NT2/D1 (cell line): ENCODE data around the gene GBX1.
A peak's percentile ranks its signal among the peaks of the same experiment; 100 is the strongest.

ENCODE experiments used
- DNase-seq: peaks from one replicate; pipeline ENCODE4 v3.0.0-alpha.2; 2011; ENCODE audit warnings: low read depth, low spot score
- H3K27me3 ChIP-seq: 2 replicates; pipeline ENCODE4 v1.6.0; 2011; ENCODE audit warnings: mild to moderate bottlenecking; ENCODE audit not compliant: insufficient read length, insufficient read depth
- H3K36me3 ChIP-seq: 2 replicates; pipeline ENCODE4 v1.6.1; 2011; ENCODE audit warnings: mild to moderate bottlenecking, low read length, mixed read lengths; ENCODE audit not compliant: insufficient read depth, insufficient read length
- H3K4me1 ChIP-seq: 2 replicates; pipeline ENCODE4 v1.5.1; 2011; ENCODE audit not compliant: insufficient read depth, insufficient read length
- H3K4me3 ChIP-seq: 2 replicates; pipeline ENCODE4 v1.5.1; 2011; ENCODE audit warnings: low read depth; ENCODE audit not compliant: insufficient read length
- H3K9ac ChIP-seq: 2 replicates; pipeline ENCODE4 v1.6.0; 2011; ENCODE audit warnings: low read depth; ENCODE audit not compliant: insufficient read length
- H3K9me3 ChIP-seq: 2 replicates; pipeline ENCODE4 v1.5.1; 2011; ENCODE audit warnings: mild to moderate bottlenecking, low read length; ENCODE audit not compliant: insufficient read depth
- SUZ12 ChIP-seq: IDR thresholded peaks from 2 replicates; pipeline ENCODE4 v1.6.1; 2011; ENCODE audit not compliant: insufficient read length, insufficient read depth; ENCODE audit errors: extremely low read depth
- YY1 ChIP-seq: IDR thresholded peaks from 2 replicates; pipeline ENCODE4 v1.6.1; 2011; ENCODE audit not compliant: insufficient read length, insufficient read depth
- ZNF274 ChIP-seq: IDR thresholded peaks from 2 replicates; pipeline ENCODE4 v1.6.1; 2011; ENCODE audit warnings: mild to moderate bottlenecking, low read depth, low read length

GBX1 gene

DNA sequence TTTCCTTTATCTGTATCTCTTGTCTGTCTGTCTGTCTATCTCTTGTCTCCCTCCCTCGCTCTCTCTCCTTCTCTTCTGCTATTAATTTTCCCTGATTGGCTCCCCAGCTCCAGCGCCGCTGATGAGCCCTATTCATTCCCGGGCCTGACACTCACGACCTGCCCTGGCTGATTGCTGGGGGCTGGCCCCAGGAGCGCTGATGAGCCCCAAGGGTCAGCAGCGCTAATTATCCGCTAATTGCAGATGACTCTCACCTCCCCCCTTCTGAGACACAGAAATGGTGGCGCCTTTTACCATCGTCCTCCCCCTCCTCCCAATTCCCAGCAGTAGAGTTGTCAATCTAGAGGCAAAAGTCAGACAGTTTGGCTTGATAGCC lies 1.3 kb upstream of the GBX1 start:
- H3K4me1 ChIP-seq: no peaks in the 10 kb centered on the region
- H3K9ac ChIP-seq: no peak overlapping the region
- peaks cover 20% of the 10 kb centered on the region; the same call in 1 of the 2 replicates for H3K9me3 ChIP-seq
- no peak for DNase-seq
- TF ChIP-seq SUZ12 (no peak), YY1 (no peak), ZNF274 (no peak)
- no peak overlapping the region for H3K4me3 ChIP-seq
- no peaks in the 10 kb centered on the region for H3K36me3 ChIP-seq
- peaks cover 72% of the 10 kb centered on the region for H3K27me3 ChIP-seq

DNA sequence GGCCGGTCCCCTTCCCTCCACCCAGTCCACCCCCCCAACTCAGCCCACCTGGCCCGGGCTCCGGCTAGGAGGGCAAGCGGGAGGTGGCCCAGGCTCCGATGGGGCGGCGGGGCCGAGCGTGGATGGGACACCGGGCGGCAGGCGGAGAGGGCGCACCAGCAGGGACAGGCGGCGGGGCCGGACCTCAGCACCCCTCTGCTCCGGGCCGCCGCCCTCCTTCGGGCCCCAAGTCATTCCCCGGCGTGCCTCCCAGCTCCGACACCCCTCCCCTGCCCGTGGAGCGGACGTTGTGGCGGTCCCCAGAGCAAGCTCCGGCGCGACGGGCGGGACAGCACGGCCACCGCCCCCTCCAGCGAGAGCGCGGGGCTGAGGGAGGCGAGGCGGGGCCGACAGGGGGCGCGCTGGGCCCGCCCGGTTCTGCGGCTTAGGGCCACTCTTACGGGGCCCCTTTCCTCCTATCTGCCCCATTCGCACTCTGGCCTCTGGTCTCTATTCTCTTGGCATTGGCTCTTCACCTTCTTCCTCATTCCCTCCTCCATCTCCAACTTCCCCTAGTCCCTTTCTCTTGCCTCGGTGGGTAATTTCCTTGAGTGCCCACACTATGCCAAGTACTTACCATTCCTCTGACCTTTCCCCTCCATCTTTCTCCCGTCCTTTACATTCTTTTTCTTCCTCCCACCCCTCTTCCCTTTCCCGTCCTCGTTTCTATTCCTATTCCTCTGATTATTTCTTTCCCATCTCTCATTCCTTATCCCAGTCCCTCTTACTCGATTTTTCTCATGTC lies 701 bp upstream of the GBX1 start:
- Histone ChIP-seq H3K4me3 (peak overlapping the region; percentile 30), H3K9me3 (peaks cover 15% of the 10 kb centered on the region; the same call in 1 of the 2 replicates), H3K36me3 (no peaks in the 10 kb centered on the region), H3K27me3 (peaks cover 76% of the 10 kb centered on the region), H3K9ac (peak overlapping the region; percentile 64), H3K4me1 (no peaks in the 10 kb centered on the region)
- no peak for TF ChIP-seq ZNF274
- TF ChIP-seq SUZ12: no peak
- TF ChIP-seq YY1: no peak
- DNase-seq: peak; percentile 23

DNA sequence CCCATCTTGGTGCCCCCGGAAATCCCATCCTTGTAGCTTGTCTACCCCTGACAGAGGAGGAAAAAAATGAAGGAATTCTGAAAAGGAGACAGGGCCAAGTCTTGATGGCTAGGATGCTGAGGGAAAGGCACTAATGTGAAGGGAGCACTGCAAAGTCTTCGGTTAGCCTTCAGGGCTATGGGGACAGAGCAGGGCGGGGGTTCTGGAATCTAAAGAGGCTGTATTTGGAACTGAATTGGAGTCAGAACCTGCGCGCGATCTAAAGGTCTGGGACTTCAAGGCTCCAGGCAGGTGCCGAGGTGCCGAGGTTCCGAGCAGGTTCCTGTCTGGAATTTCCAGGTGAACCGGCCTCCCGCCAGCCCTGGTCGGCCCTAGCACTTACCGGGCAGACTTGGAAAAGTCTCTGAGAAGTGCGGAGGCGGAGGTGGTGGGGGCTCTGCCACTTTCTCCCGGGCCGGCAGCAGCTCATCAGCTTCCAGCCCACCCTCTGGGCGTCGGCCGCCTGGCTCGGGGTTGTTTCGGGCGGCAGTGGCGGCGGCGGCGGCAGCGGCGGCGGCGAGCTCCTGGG lies 781 bp downstream of the GBX1 start:
- no peaks in the 10 kb centered on the region; the same call in 1 of the 2 replicates for H3K9me3 ChIP-seq
- TF ChIP-seq YY1 (no peak), ZNF274 (no peak), SUZ12 (no peak)
- peak overlapping the region; percentile 21 for H3K9ac ChIP-seq
- no peaks in the 10 kb centered on the region for H3K36me3 ChIP-seq
- peaks cover 82% of the 10 kb centered on the region for H3K27me3 ChIP-seq
- DNase-seq: no peak
- peak overlapping the region; percentile 39 for H3K4me3 ChIP-seq
- H3K4me1 ChIP-seq: no peaks in the 10 kb centered on the region

DNA sequence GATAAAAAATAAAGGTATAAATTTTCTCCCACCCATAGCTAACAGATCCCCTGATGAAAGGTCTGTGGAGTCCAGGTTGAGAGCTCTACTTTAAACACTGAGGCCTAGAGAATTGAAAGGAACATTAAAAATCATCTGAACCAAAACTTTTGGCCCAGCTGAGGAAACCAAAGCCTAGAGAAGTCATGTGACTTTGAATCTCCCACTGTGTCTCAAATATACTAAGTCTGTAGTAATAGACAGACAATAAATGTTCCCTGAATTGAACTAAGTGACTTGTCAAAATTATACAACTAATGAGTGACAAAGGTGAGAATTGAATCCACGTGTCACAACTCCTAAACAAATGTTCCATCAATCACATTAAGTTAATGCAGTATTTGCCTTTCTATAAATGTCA lies 5.7 kb downstream of the GBX1 start:
- Histone ChIP-seq H3K9me3 (no peaks in the 10 kb centered on the region), H3K4me1 (no peaks in the 10 kb centered on the region), H3K36me3 (no peaks in the 10 kb centered on the region), H3K4me3 (no peak overlapping the region), H3K27me3 (peaks cover 65% of the 10 kb centered on the region), H3K9ac (no peak overlapping the region)
- TF ChIP-seq SUZ12 (no peak), YY1 (no peak), ZNF274 (no peak)
- DNase-seq: no peak

DNA sequence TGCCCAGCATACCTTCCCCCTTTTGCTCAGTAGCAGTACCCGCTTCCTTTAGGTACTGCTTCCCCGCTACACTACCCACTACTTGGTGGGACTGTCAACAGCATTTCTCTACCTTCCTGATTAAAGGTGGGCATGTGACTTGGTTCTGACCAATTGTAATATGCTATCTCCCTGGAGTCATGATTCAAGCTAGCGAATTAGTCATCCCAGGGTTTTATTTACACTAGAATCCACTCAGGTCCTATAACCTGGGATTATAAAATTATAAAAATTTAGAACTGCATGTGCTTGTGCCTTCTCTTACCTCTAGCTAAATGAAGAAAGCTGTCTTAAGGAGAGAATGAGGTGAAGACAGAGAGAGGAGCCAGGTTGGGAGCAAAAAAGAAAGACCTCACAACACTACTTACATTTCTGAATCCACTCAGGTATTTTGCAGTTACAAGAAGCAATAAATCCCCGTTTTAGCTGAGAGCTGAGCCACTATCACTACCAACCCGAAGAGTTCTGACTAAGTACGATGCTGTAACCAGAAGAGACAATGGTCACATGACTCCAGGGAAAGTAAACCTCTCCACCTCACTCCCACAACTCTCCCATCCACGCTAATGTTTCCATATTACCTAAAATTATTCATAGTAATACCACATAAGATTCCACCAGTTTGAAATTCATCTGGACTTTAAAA lies 9.7 kb downstream of the GBX1 start:
- no peak for DNase-seq
- TF ChIP-seq SUZ12 (no peak), YY1 (no peak), ZNF274 (no peak)
- H3K27me3 ChIP-seq: peaks cover 31% of the 10 kb centered on the region
- no peaks in the 10 kb centered on the region for H3K36me3 ChIP-seq
- no peak overlapping the region for H3K4me3 ChIP-seq
- H3K9me3 ChIP-seq: no peaks in the 10 kb centered on the region
- H3K4me1 ChIP-seq: no peaks in the 10 kb centered on the region
- no peak overlapping the region for H3K9ac ChIP-seq

DNA sequence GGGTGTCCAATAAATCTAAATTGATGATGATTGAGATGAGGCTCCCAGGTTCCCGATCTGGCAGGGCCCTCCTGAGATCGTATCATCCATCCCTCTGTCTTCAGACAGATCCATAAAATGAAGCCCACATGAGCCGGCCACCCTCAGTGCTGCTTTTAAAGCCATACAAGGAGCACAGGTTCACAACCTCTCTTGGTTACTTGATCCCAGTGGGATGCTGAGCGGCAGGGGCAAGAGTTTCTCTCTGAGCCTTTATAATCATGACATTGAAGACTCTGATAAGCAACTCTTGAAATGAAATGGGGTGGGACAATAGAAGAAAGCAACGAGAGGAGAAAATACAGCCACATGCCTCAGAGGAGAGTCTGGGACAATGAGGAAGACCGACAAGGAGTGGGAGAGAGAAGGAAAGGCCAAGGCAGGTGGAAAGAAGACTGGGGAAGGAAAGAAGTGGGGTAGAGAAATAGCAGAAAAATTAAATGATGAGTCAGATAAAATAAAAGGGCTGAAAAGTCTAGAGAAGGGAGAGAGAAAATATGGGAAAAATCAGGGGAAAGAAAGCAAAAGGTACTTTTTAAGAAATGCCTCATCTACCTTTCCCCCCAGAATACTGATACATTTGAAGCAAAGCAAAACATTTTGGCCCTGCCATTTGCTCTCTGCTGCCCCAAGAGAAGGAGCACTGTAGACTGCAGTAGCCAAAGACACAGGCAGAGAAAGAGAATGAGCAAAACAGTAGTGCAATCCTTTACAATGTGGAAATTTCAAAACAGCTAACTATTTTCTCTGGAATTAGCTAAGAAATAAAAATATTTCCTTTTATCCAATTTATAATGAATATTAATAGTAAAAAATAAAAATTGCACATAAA lies 14.6 kb downstream of the GBX1 start:
- TF ChIP-seq YY1: no peak
- no peak for DNase-seq
- H3K27me3 ChIP-seq: peaks cover 11% of the 10 kb centered on the region
- H3K4me1 ChIP-seq: no peaks in the 10 kb centered on the region
- H3K4me3 ChIP-seq: no peak overlapping the region
- no peak overlapping the region for H3K9ac ChIP-seq
- H3K9me3 ChIP-seq: no peaks in the 10 kb centered on the region
- H3K36me3 ChIP-seq: no peaks in the 10 kb centered on the region
